ENCODE data around the gene ABHD12. TPM values are rescaled to one million over a fixed set of nuclear protein-coding genes. Genes with fewer than 3 reads are reported as not detected.

Gene ABHD12
- total and polyA plus RNA-seq, 2 donors (not counting 3 experiments of a cell fraction or from before 2014, with no cell fraction given) = 19.2 to 36.0 TPM

GRCh38 chr20:25408890-25409289 lies 18.3 kb upstream of the ABHD12 start:
- no peaks in the 10 kb centered on the region for H4K20me1 ChIP-seq (replicated peaks; ENCODE audit: control insufficient read depth, extremely low read depth, insufficient read depth, low read length)
- peak overlapping the region; percentile 93 for H3K9ac ChIP-seq (replicated peaks; ENCODE audit: extremely low read depth, insufficient read depth, low read length)
- peaks cover 9% of the 10 kb centered on the region for H3K4me1 ChIP-seq (ENCODE audit: control insufficient read depth, extremely low read depth, insufficient read depth, low read length)
- peak overlapping the region in 1 of 3 experiments; percentile 96 for H3K4me3 ChIP-seq (replicated peaks in 1 of 3; ENCODE audit: insufficient read depth in 1 of 3, low read depth in 1 of 3, low read length in 3 of 3)
- H3K79me2 ChIP-seq (ENCODE audit: control insufficient read depth, insufficient read depth, low read length) = peaks cover 39% of the 10 kb centered on the region
- intact Hi-C loops (cut with micrococcal nuclease) = no loop called here
- ChIA-PET POLR2A (no interaction called here), CTCF (interaction anchor here (1.3 to 2.0 kb wide), 3 partner anchors 10 to 161 kb away, joined by 4 to 5 read pairs (median 4); partner anchors contain the start of gene PYGB)
- TF ChIP-seq POLR2AphosphoS5 (IDR thresholded peaks at IDR 0.05; ENCODE audit: insufficient read depth, low read depth, low read length) (no peak), MYC (IDR thresholded peaks at IDR 0.05; ENCODE audit: low read depth, low read length) (no peak), EZH2 (IDR thresholded peaks at IDR 0.05; ENCODE audit: borderline replicate concordance, low read depth, low read length, severe bottlenecking) (no peak), GATA2 (IDR thresholded peaks at IDR 0.05; ENCODE audit: insufficient read depth, insufficient read length, low read depth, low read length) (no peak), FOS (IDR thresholded peaks at IDR 0.05; ENCODE audit: borderline replicate concordance, insufficient read depth, low read length) (no peak), POLR2A (IDR thresholded peaks at IDR 0.05; ENCODE audit: low read depth, low read length) (no peak), CTCF (IDR thresholded peaks at IDR 0.05; ENCODE audit: extremely low read depth in 1 of 2, insufficient read depth in 1 of 2, low read depth in 1 of 2, low read length in 2 of 2) (no peak), JUN (IDR thresholded peaks at IDR 0.05; ENCODE audit: borderline replicate concordance, insufficient read depth, insufficient read length, low read depth) (no peak)
- TF ChIP-seq, protein P1, sequence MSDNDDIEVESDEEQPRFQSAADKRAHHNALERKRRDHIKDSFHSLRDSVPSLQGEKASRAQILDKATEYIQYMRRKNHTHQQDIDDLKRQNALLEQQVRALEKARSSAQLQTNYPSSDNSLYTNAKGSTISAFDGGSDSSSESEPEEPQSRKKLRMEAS (IDR thresholded peaks at IDR 0.05; ENCODE audit: insufficient read depth, insufficient read length) = no peak
- no peak overlapping the region for H3K27ac ChIP-seq (ENCODE audit: insufficient read depth, low read depth, low read length)
- no peaks in the 10 kb centered on the region for H3K9me1 ChIP-seq (replicated peaks; ENCODE audit: control insufficient read depth, extremely low read depth, insufficient read depth, low read length)
- DNase-seq (ENCODE audit: low read depth, low spot score) (no peak), FAIRE-seq (no peak)
- peak overlapping the region; percentile 87 for H3K4me2 ChIP-seq (ENCODE audit: insufficient read depth, low read length)
- H3K27me3 ChIP-seq (ENCODE audit: control insufficient read depth in 2 of 2, insufficient read depth in 2 of 2, low read length in 2 of 2) = no peaks in the 10 kb centered on the region
- dilution Hi-C loops (cut with MboI; ENCODE audit: extremely low pct_ligation_motif_present, low sequenced_read_pairs) = no loop called here
- no peaks in the 10 kb centered on the region for H3K36me3 ChIP-seq (ENCODE audit: control insufficient read depth in 2 of 2, extremely low read depth in 1 of 2, insufficient read depth in 2 of 2, low read length in 2 of 2)
- no peak overlapping the region for H2AFZ ChIP-seq (ENCODE audit: low read depth, low read length)
- no peaks in the 10 kb centered on the region for H3K9me3 ChIP-seq (replicated peaks; ENCODE audit: control insufficient read depth, insufficient read depth, low read length)
- BruUV-seq (replicated peaks) = no TSS peak
